AG10803 (cell line): Measurements from ENCODE around the gene SLC25A21.
"Not testable (repeated sequence)": the region's sequence is repeated elsewhere in the genome, so short reads cannot be mapped to it uniquely, and the experiment has no call there.

Experiments
- DNase-seq: peaks from one replicate; pipeline ENCODE4 v3.0.0; 2010; ENCODE audit warnings: low read depth
- H3K4me3 ChIP-seq: 2 replicates; pipeline ENCODE4 v1.5.1; 2011; ENCODE audit warnings: mild to moderate bottlenecking, low read length, control low read depth
- CTCF ChIP-seq: conservative IDR thresholded peaks from 2 replicates; pipeline ENCODE4 v1.5.1; 2011; ENCODE audit warnings: mild to moderate bottlenecking, low read length, control low read depth, inconsistent platforms

The SLC25A21 gene

GRCh38 chr14:37150414-37150813 is 22.0 kb downstream of the SLC25A21 start:
- peak; percentile 55 for DNase-seq
- H3K4me3 ChIP-seq: no peak overlapping the region
- TF ChIP-seq CTCF: peak; percentile 81

- peak; percentile 58 for DNase-seq
- H3K4me3 ChIP-seq: no peak overlapping the region
- TF ChIP-seq CTCF: no peak
Observed at GRCh38 chr14:37147310-37147880, 25.0 kb downstream of the SLC25A21 start.

- H3K4me3 ChIP-seq, DNase-seq: not testable (repeated sequence)
Observed at GRCh38 chr14:37146438-37146837, 26.0 kb downstream of the SLC25A21 start.

GRCh38 chr14:37145395-37145794 is 27.0 kb downstream of the SLC25A21 start:
- peak; percentile 13 for DNase-seq
- no peak for TF ChIP-seq CTCF
- H3K4me3 ChIP-seq: no peak overlapping the region

- DNase-seq: no peak
- H3K4me3 ChIP-seq: no peak overlapping the region
- no peak for TF ChIP-seq CTCF
Observed at GRCh38 chr14:37144729-37145363, 27.6 kb downstream of the SLC25A21 start.

- TF ChIP-seq CTCF: no peak
- no peak overlapping the region for H3K4me3 ChIP-seq
- no peak for DNase-seq
Observed at GRCh38 chr14:37143475-37143874, 28.9 kb downstream of the SLC25A21 start.

- peak; percentile 31 for DNase-seq
- no peak for TF ChIP-seq CTCF
- no peak overlapping the region for H3K4me3 ChIP-seq
Observed at GRCh38 chr14:37142835-37143401, 29.5 kb downstream of the SLC25A21 start.
